WTC11 (cell line): ENCODE data around the gene FNIP2. TPM values are rescaled to one million over a fixed set of nuclear protein-coding genes. Genes with fewer than 3 reads are reported as not detected.

Experiments used
- ATAC-seq: fragments of 200-7000 bp; cut with Tn5 transposase; 2 replicates; pipeline ENCODE4 v1.10.0; 2021; ENCODE audit warnings: mild to moderate bottlenecking, moderate library complexity
- CTCF ChIA-PET: fragments of 300-600 bp; sonication (Branson Sonifier 250); formaldehyde crosslinking; loops from one replicate; lab custom pipeline; 2021; ENCODE audit warnings: antibody characterized with exemption; lab: Charles Lee
- POLR2A ChIA-PET: fragments of 350-600 bp; sonication (Branson Sonifier 250); formaldehyde crosslinking; loops from one replicate; lab custom pipeline; 2021; ENCODE audit warnings: antibody characterized with exemption; lab: Charles Lee
- DNase-seq: peaks from one replicate; pipeline ENCODE4 v3.0.0; 2021; ENCODE audit warnings: low spot score
- H3K27ac Mint-ChIP-seq: 2 replicates; pipeline ENCODE4 v1.8.0; 2021; ENCODE audit warnings: mixed read lengths
- H3K27me3 Mint-ChIP-seq: 2 replicates; pipeline ENCODE4 v1.8.0; 2021; ENCODE audit warnings: low read depth, mild to moderate bottlenecking, moderate library complexity, mixed read lengths
- H3K36me3 Mint-ChIP-seq: 2 replicates; pipeline ENCODE4 v1.8.0; 2021; ENCODE audit warnings: mixed read lengths
- H3K4me1 Mint-ChIP-seq: 2 replicates; pipeline ENCODE4 v1.8.0; 2022; ENCODE audit warnings: mixed read lengths
- H3K4me3 Mint-ChIP-seq: 2 replicates; pipeline ENCODE4 v1.8.0; 2021; ENCODE audit warnings: mild to moderate bottlenecking, moderate library complexity, mixed read lengths
- H3K9me3 Mint-ChIP-seq: 2 replicates; pipeline ENCODE4 v1.8.0; 2021; ENCODE audit warnings: mixed read lengths
- AFF4 ChIP-seq: sonication (generic); formaldehyde crosslinking; IDR thresholded peaks from 2 replicates; pipeline ENCODE4 v1.8.1; 2023; ENCODE audit warnings: mild to moderate bottlenecking, missing genetic modification reagents, borderline replicate concordance
- ATF1 ChIP-seq: sonication (generic); formaldehyde crosslinking; IDR thresholded peaks from 2 replicates; pipeline ENCODE4 v1.8.1; 2023; ENCODE audit warnings: mild to moderate bottlenecking, moderate library complexity, missing genetic modification reagents
- ATF2 ChIP-seq: sonication (generic); formaldehyde crosslinking; IDR thresholded peaks from 2 replicates; pipeline ENCODE4 v1.8.1; 2022; ENCODE audit warnings: low read depth, missing genetic modification reagents, borderline replicate concordance
- E2F4 ChIP-seq: sonication (generic); formaldehyde crosslinking; IDR thresholded peaks from 2 replicates; pipeline ENCODE4 v1.8.1; 2022; ENCODE audit warnings: low read depth, mild to moderate bottlenecking, moderate library complexity, missing genetic modification reagents, borderline replicate concordance
- FOXJ3 ChIP-seq: sonication (generic); formaldehyde crosslinking; IDR thresholded peaks from 2 replicates; pipeline ENCODE4 v1.9.0; 2021; ENCODE audit warnings: missing genetic modification reagents, mild to moderate bottlenecking, borderline replicate concordance
- HMGA2 ChIP-seq: fragments of 250-450 bp; sonication (Bioruptor Pico); IDR thresholded peaks from 2 replicates; pipeline ENCODE4 v1.4.0; 2021; ENCODE audit warnings: mild to moderate bottlenecking, moderate library complexity
- JUN ChIP-seq: sonication (generic); formaldehyde crosslinking; IDR thresholded peaks from 2 replicates; pipeline ENCODE4 v1.8.0; 2023; ENCODE audit warnings: mild to moderate bottlenecking, missing genetic modification reagents
- KAT7 ChIP-seq: sonication (generic); formaldehyde crosslinking; IDR thresholded peaks from 2 replicates; pipeline ENCODE4 v1.8.1; 2023; ENCODE audit warnings: missing genetic modification reagents, mild to moderate bottlenecking, borderline replicate concordance
- MAX ChIP-seq: sonication (generic); formaldehyde crosslinking; IDR thresholded peaks from 2 replicates; pipeline ENCODE4 v1.8.0; 2022; ENCODE audit warnings: mild to moderate bottlenecking, missing genetic modification reagents
- NFYB ChIP-seq: sonication (generic); formaldehyde crosslinking; conservative IDR thresholded peaks from 2 replicates; pipeline ENCODE4 v1.8.0; 2022; ENCODE audit warnings: low read depth, missing genetic modification reagents
- NR2C2 ChIP-seq: sonication (generic); formaldehyde crosslinking; IDR thresholded peaks from 2 replicates; pipeline ENCODE4 v1.8.0; 2022; ENCODE audit warnings: mild to moderate bottlenecking, missing genetic modification reagents
- OVOL2 ChIP-seq: fragments of 250-450 bp; sonication (Bioruptor Pico); IDR thresholded peaks from 2 replicates; pipeline ENCODE4 v1.9.0; 2021; ENCODE audit warnings: mild to moderate bottlenecking, borderline replicate concordance
- SMAD3 ChIP-seq: sonication (generic); formaldehyde crosslinking; IDR thresholded peaks from 2 replicates; pipeline ENCODE4 v1.8.0; 2022; ENCODE audit warnings: missing genetic modification reagents, mild to moderate bottlenecking, borderline replicate concordance
- SMAD4 ChIP-seq: sonication (generic); formaldehyde crosslinking; IDR thresholded peaks from 2 replicates; pipeline ENCODE4 v1.8.0; 2022; ENCODE audit warnings: mild to moderate bottlenecking, missing genetic modification reagents
- SOX15 ChIP-seq: fragments of 250-450 bp; sonication (Bioruptor Pico); IDR thresholded peaks from 2 replicates; pipeline ENCODE4 v1.9.0; 2021; ENCODE audit warnings: mild to moderate bottlenecking
- USF2 ChIP-seq: sonication (generic); formaldehyde crosslinking; IDR thresholded peaks from 2 replicates; pipeline ENCODE4 v1.8.1; 2023; ENCODE audit warnings: mild to moderate bottlenecking, missing genetic modification reagents, moderate library complexity
- ZNF121 ChIP-seq: sonication (generic); formaldehyde crosslinking; IDR thresholded peaks from 2 replicates; pipeline ENCODE4 v1.8.0; 2023; ENCODE audit warnings: missing genetic modification reagents
- ZNF416 ChIP-seq: fragments of 250-450 bp; sonication (Bioruptor Pico); IDR thresholded peaks from 2 replicates; pipeline ENCODE4 v1.9.0; 2021; ENCODE audit warnings: mild to moderate bottlenecking, inconsistent platforms
- ZNF512 ChIP-seq: sonication (generic); formaldehyde crosslinking; IDR thresholded peaks from 2 replicates; pipeline ENCODE4 v1.8.1; 2022; ENCODE audit warnings: missing genetic modification reagents, borderline replicate concordance
- ZNF532 ChIP-seq: fragments of 250-450 bp; sonication (Bioruptor Pico); IDR thresholded peaks from 2 replicates; pipeline ENCODE4 v1.9.0; 2021; ENCODE audit warnings: mild to moderate bottlenecking, borderline replicate concordance
- total RNA-seq: library from RNA; stranded (reverse); gene quantifications from 3 replicates; pipeline ENCODE4 v1.2.3, GENCODE V29; 2021

The FNIP2 gene
- total RNA-seq, 1 experiment from 2014 or later = 8.6 TPM

GRCh38 chr4:158750379-158750778 lies 18.4 kb upstream of the FNIP2 start:
- H3K27ac Mint-ChIP-seq = no peak overlapping the region
- DNase-seq (no peak), ATAC-seq (no peak)
- no peak for TF ChIP-seq E2F4 (CRISPR knock-in tag)
- no peak for TF ChIP-seq ATF2 (CRISPR knock-in tag)
- TF ChIP-seq HMGA2 (CRISPR knock-in tag) = no peak
- no peak for TF ChIP-seq SMAD4 (CRISPR knock-in tag)
- TF ChIP-seq JUN (CRISPR knock-in tag) = no peak
- no peak for TF ChIP-seq FOXJ3
- TF ChIP-seq ZNF512 = no peak
- TF ChIP-seq AFF4 (CRISPR knock-in tag) = no peak
- no peak for TF ChIP-seq ZNF121
- TF ChIP-seq OVOL2 (CRISPR knock-in tag) = no peak
- TF ChIP-seq NR2C2 (CRISPR knock-in tag) = no peak
- TF ChIP-seq SOX15 (CRISPR knock-in tag) = no peak
- TF ChIP-seq SMAD3 = no peak
- TF ChIP-seq ATF1 (CRISPR knock-in tag) = no peak
- TF ChIP-seq MAX = no peak
- no peaks in the 10 kb centered on the region for H3K27me3 Mint-ChIP-seq
- peaks cover 9% of the 10 kb centered on the region for H3K36me3 Mint-ChIP-seq
- ChIA-PET CTCF (no interaction called here), POLR2A (no interaction called here)
- no peaks in the 10 kb centered on the region for H3K4me1 Mint-ChIP-seq
- H3K9me3 Mint-ChIP-seq = peaks cover 17% of the 10 kb centered on the region
- no peak overlapping the region for H3K4me3 Mint-ChIP-seq

- ATAC-seq (no peak), DNase-seq (no peak)
- Mint-ChIP-seq H3K27ac (no peak overlapping the region), H3K36me3 (peaks cover 22% of the 10 kb centered on the region), H3K4me1 (no peaks in the 10 kb centered on the region), H3K9me3 (peaks cover 26% of the 10 kb centered on the region), H3K27me3 (peaks cover 3% of the 10 kb centered on the region; the same call in 1 of the 2 replicates), H3K4me3 (no peak overlapping the region)
- CTCF ChIA-PET = no interaction called here
- POLR2A ChIA-PET = no interaction called here
- TF ChIP-seq ZNF532 (CRISPR knock-in tag) = no peak
- TF ChIP-seq JUN (CRISPR knock-in tag) = no peak
- no peak for TF ChIP-seq USF2 (CRISPR knock-in tag)
- no peak for TF ChIP-seq KAT7 (CRISPR knock-in tag)
- no peak for TF ChIP-seq NFYB
- no peak for TF ChIP-seq ZNF416 (CRISPR knock-in tag)
These were observed 14.2 kb upstream of the FNIP2 start for GRCh38 chr4:158754385-158755180.
